SU-DHL-6 (cell line): ENCODE measurements around the gene DNAJB8.

Experiments used
- H2AFZ ChIP-seq: fragments of 200-600 bp; sonication (generic); 2 replicates; pipeline ENCODE4 v1.6.1; 2014; ENCODE audit warnings: low read depth, mild to moderate bottlenecking, moderate library complexity, mixed read lengths, antibody characterized with exemption, low read length; ENCODE audit not compliant: severe bottlenecking
- H3F3A ChIP-seq: fragments of 200-600 bp; shearing (Covaris generic); 2 replicates; pipeline ENCODE4 v1.6.0; 2016; ENCODE audit warnings: antibody characterized with exemption, mild to moderate bottlenecking; ENCODE audit not compliant: insufficient read depth
- H3K27ac ChIP-seq: fragments of 200-600 bp; sonication (generic); 2 replicates; pipeline ENCODE4 v1.5.1; 2016; ENCODE audit warnings: low read depth, mild to moderate bottlenecking, low read length, moderate library complexity, mixed read lengths
- H3K27me3 ChIP-seq: fragments of 200-600 bp; sonication (generic), shearing (Covaris generic); 2 replicates; pipeline ENCODE4 v1.6.0; 2014; ENCODE audit warnings: mild to moderate bottlenecking, low read length
- H3K36me3 ChIP-seq: fragments of 200-600 bp; sonication (generic); 2 replicates; pipeline ENCODE4 v1.6.1; 2014; ENCODE audit warnings: mild to moderate bottlenecking, low read length, mixed read lengths
- H3K4me2 ChIP-seq: fragments of 300-600, 200-600 bp; shearing (Covaris generic), sonication (generic); 2 replicates; pipeline ENCODE4 v1.6.0; 2014; ENCODE audit warnings: low read length, low read depth, mild to moderate bottlenecking; ENCODE audit not compliant: poor library complexity, severe bottlenecking
- H3K4me3 ChIP-seq: fragments of 200-600 bp; sonication (generic); 2 replicates; pipeline ENCODE4 v1.5.1; 2014; ENCODE audit warnings: antibody characterized with exemption, low read length, mild to moderate bottlenecking, mixed read lengths; ENCODE audit not compliant: insufficient read depth, poor library complexity, severe bottlenecking
- H3K79me2 ChIP-seq: fragments of 200-600 bp; sonication (generic); 2 replicates; pipeline ENCODE4 v1.6.1; 2014; ENCODE audit warnings: mild to moderate bottlenecking, low read length, moderate library complexity; ENCODE audit not compliant: insufficient read depth
- H3K9ac ChIP-seq: fragments of 200-600 bp; sonication (generic); 2 replicates; pipeline ENCODE4 v1.7.0; 2014; ENCODE audit warnings: mild to moderate bottlenecking, low read length
- H3K9me2 ChIP-seq: fragments of 200-600 bp; sonication (generic); replicated peaks from 2 replicates; pipeline ENCODE4 v1.6.1; 2014; ENCODE audit warnings: low read length; ENCODE audit not compliant: insufficient read depth
- H3K9me3 ChIP-seq: fragments of 200-600 bp; sonication (generic); 2 replicates; pipeline ENCODE4 v1.6.1; 2014; ENCODE audit warnings: low read length, mixed read lengths; ENCODE audit not compliant: insufficient read depth
- H4K20me1 ChIP-seq: fragments of 200-600 bp; sonication (generic); 2 replicates; pipeline ENCODE4 v1.6.1; 2014; ENCODE audit warnings: low read depth, mild to moderate bottlenecking, antibody characterized with exemption, low read length, moderate library complexity, mixed read lengths
- CTCF ChIP-seq: fragments of 200-600 bp; sonication (generic); IDR thresholded peaks from one replicate; pipeline ENCODE4 v1.5.1; 2017; ENCODE audit warnings: antibody characterized with exemption, mild to moderate bottlenecking, low read length, moderate library complexity; ENCODE audit not compliant: insufficient read depth, poor library complexity, severe bottlenecking
- EZH2phosphoT487 ChIP-seq: fragments of 200-600 bp; sonication (generic), shearing (Covaris generic); conservative IDR thresholded peaks from 2 replicates; pipeline ENCODE4 v1.6.1; 2018; ENCODE audit warnings: mild to moderate bottlenecking, antibody characterized with exemption, low read length, moderate library complexity, mixed read lengths

The DNAJB8 gene

DNA sequence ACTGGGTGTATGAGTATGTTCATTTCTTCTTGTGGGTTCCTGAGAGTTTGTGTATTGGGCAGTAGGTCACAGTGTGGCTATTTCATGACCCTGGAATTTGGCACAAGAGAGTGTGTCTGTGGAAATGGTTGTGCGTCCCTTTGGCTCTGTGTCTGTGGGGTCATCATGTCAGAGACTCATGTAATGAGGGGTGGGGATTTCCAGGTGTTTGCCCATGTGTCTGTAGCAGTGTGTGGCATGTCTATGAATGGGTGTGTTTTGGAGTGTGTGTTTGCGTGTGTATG is 27.6 kb upstream of the DNAJB8 start:
- H2AFZ ChIP-seq, result no peak overlapping the region
- TF ChIP-seq EZH2phosphoT487, result no peak
- TF ChIP-seq CTCF, result no peak

DNA sequence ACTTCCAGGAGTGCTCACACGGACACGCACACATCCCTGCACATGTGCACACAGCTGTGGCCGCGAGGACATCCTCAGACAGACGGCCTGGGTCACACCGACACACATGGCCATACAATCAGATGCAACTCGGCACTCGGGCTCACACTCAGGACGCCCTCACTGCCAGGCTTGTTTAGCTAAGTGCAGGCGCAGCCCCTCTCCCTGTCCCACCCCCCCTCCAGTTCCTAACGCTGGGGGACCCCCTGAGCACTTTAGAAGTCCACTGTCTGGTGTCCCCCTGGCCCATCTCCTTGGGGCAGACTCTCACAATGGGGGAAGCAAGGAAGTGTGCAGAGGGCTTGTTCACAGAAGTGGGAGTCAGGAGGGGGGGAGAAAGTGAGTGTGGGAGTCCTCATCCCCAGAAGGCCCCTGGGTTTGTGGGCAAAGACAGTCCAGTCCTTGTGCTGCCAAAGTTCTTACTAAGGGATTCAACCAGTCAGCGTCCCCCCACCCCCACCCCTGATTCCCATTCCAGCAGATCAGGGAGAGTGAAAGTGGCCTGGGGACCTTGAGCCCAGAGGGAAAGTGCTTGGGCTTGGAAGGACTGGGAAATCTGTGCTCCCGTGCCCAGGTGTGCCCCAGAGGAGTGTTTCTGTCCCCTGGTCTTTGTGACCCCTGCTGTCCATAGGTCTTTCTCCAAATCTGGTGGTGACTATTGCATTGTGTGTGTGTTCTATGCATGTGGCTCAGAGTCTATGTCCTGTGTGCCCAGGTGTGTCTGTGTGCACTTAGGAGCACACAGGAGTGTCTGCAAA is 27.1 kb upstream of the DNAJB8 start:
- Histone ChIP-seq H3K27me3 (no peaks in the 10 kb centered on the region), H3K4me2 (no peak overlapping the region), H3K9me3 (no peaks in the 10 kb centered on the region), H3K36me3 (no peaks in the 10 kb centered on the region), H3F3A (no peaks in the 10 kb centered on the region), H3K9ac (no peak overlapping the region), H3K9me2 (no peaks in the 10 kb centered on the region), H3K4me3 (no peak overlapping the region), H3K27ac (no peak overlapping the region), H2AFZ (no peak overlapping the region), H3K79me2 (no peaks in the 10 kb centered on the region), H4K20me1 (no peaks in the 10 kb centered on the region)
- no peak for TF ChIP-seq CTCF
- no peak for TF ChIP-seq EZH2phosphoT487

More for the DNA sequence above, 27.6 kb upstream of the DNAJB8 start:
- Histone ChIP-seq H3K9ac (no peak overlapping the region), H3K27me3 (no peaks in the 10 kb centered on the region), H3K36me3 (no peaks in the 10 kb centered on the region), H3K4me3 (no peak overlapping the region), H3K4me2 (no peak overlapping the region), H3K79me2 (no peaks in the 10 kb centered on the region), H3K27ac (no peak overlapping the region), H4K20me1 (no peaks in the 10 kb centered on the region), H3K9me2 (no peaks in the 10 kb centered on the region), H3K9me3 (no peaks in the 10 kb centered on the region), H3F3A (no peaks in the 10 kb centered on the region)

GRCh38 chr3:128492671-128493569 is 26.2 kb upstream of the DNAJB8 start, which contains the start of gene GATA2:
GATA2 (minus strand) TSS chr3:128493201; CDS start chr3:128487031, 6,170 bp downstream.
- no peaks in the 10 kb centered on the region for H3K9me2 ChIP-seq
- no peak within 1 kb of the TSS for H3K9ac ChIP-seq
- no peak within 1 kb of the TSS for H3K4me2 ChIP-seq
- H3K27ac ChIP-seq, result no peak within 1 kb of the TSS
- no peaks in the 10 kb centered on the region for H3F3A ChIP-seq
- no peaks in the 10 kb centered on the region for H3K79me2 ChIP-seq
- H3K27me3 ChIP-seq, result no peaks in the 10 kb centered on the region
- H3K4me3 ChIP-seq, result no peak within 1 kb of the TSS
- no peaks in the 10 kb centered on the region for H3K36me3 ChIP-seq
- H4K20me1 ChIP-seq, result no peaks in the 10 kb centered on the region
- no peak within 1 kb of the TSS for H2AFZ ChIP-seq
- no peaks in the 10 kb centered on the region for H3K9me3 ChIP-seq
- TF ChIP-seq EZH2phosphoT487 (no peak), CTCF (no peak)
